ENCODE measurements around the gene GIT2.

GRCh38 chr12:109940339-109940923 lies 55.7 kb downstream of the GIT2 start:
- TF ChIP-seq ZNF331 (CRISPR knock-in tag; IDR thresholded peaks at IDR 0.05; ENCODE audit: low read depth) (no peak), POLR2AphosphoS5 (IDR thresholded peaks at IDR 0.05; ENCODE audit: low read depth) (no peak)
- TF ChIP-seq, protein P1, sequence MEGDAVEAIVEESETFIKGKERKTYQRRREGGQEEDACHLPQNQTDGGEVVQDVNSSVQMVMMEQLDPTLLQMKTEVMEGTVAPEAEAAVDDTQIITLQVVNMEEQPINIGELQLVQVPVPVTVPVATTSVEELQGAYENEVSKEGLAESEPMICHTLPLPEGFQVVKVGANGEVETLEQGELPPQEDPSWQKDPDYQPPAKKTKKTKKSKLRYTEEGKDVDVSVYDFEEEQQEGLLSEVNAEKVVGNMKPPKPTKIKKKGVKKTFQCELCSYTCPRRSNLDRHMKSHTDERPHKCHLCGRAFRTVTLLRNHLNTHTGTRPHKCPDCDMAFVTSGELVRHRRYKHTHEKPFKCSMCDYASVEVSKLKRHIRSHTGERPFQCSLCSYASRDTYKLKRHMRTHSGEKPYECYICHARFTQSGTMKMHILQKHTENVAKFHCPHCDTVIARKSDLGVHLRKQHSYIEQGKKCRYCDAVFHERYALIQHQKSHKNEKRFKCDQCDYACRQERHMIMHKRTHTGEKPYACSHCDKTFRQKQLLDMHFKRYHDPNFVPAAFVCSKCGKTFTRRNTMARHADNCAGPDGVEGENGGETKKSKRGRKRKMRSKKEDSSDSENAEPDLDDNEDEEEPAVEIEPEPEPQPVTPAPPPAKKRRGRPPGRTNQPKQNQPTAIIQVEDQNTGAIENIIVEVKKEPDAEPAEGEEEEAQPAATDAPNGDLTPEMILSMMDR (conservative IDR thresholded peaks at IDR 0.05; ENCODE audit: low read depth in 2 of 2) = no peak

All from GM23338 (cell line).